GM21381 (cell line): Measurements from ENCODE around the gene ZNHIT1.

ENCODE experiments used
- ATAC-seq: cut with Tn5 transposase; IDR thresholded peaks from one replicate; pipeline ENCODE4 v1.9.1; 2021; ENCODE audit warnings: mild to moderate bottlenecking, moderate library complexity; ENCODE audit not compliant: unreplicated experiment

ZNHIT1 gene

GRCh38 chr7:101216860-101217387 lies 1.0 kb upstream of the ZNHIT1 start:
- peak; percentile 18 for ATAC-seq

- peak; percentile 4 for ATAC-seq
These were observed 516 bp downstream of the ZNHIT1 start for GRCh38 chr7:101218236-101219125.

DNA sequence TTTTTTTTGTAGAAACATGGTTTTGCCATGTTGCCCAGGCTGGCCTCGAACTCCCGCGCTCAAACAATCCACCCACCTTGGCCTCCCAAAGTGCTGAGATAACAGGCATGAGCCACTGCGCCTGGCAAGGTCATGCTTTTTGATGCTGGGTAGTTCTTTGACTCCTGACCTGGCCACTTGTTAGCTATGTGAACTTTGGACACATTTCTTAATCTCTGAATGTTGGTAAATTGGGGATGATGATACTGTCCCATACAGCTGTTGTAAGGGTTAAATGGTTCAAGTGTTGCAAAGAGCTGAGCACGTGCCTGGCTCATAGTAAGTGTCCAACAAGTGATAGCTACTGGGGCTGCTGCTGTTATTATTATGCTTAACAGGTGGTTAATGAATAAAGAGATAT lies 2.3 kb downstream of the ZNHIT1 start:
- no peak for ATAC-seq

DNA sequence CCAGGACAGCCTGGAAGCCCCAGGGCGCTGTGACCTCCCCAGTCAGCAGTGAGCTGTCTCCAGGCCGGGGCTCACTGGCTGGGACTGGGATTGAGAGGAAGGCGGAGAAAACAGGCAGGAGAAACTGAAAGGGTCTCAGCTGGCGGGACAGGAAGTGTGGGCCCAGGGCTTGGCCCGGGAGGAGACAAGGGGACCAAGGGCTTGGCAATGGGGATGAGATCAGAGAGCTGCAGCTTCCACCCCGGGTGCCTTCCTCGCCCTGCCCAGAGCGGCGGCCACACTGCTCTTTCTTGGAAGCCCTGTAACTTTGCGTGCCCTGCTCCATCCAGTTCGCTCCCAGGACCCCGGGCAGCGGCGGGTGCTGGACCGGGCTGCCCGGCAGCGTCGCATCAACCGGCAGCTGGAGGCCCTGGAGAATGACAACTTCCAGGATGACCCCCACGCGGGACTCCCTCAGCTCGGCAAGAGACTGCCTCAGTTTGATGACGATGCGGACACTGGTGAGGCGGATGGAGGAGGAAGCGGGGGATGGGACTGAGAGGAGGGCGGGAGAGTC lies 4.4 kb downstream of the ZNHIT1 start:
- ATAC-seq, result no peak

GRCh38 chr7:101223528-101223927 lies 5.6 kb downstream of the ZNHIT1 start:
- no peak for ATAC-seq

DNA sequence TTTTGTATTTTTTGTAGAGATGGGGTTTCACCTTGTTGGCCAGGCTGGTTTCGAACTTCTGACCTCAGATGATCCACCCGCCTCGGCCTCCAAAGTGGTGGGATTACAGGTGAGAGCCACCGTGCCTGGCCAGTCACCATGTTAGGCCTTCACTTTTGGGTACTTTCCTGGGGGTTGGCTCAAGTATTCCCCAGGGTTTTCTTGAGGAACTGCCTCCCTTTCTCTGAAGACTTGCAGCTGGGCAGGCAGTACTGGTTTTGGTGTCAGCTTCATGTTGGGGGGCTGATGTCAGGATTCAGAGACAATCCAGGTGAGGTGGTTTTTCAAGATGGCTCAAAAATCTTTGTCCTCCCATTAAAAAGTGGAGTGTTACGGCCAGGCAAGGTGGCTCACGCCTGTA lies 7.7 kb downstream of the ZNHIT1 start:
- no peak for ATAC-seq

GRCh38 chr7:101226721-101227120 lies 8.8 kb downstream of the ZNHIT1 start:
- ATAC-seq, result no peak

DNA sequence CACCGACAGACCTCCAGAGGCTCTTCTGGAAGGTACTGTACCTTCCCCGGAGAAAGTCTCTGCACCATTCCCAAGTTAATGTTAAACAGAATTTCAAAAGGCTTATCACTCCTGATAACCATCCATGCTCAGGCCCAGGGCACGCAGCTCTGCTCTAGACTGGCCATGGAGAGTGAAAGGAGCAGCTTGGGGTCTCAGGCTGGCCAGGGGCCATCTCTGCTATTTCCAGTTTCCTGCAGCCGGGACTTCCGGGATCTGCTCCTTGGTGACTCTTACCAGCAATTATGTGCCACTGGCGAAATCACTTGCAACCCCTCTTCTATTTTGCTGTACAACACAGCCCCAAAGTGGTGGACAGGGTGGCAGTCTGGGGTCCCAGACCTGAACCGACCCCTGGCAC lies 13.7 kb downstream of the ZNHIT1 start:
- ATAC-seq, result no peak

- no peak for ATAC-seq
These were observed 14.3 kb downstream of the ZNHIT1 start for GRCh38 chr7:101232141-101232850.

GRCh38 chr7:101233907-101234547 lies 16.1 kb downstream of the ZNHIT1 start:
- no peak for ATAC-seq

DNA sequence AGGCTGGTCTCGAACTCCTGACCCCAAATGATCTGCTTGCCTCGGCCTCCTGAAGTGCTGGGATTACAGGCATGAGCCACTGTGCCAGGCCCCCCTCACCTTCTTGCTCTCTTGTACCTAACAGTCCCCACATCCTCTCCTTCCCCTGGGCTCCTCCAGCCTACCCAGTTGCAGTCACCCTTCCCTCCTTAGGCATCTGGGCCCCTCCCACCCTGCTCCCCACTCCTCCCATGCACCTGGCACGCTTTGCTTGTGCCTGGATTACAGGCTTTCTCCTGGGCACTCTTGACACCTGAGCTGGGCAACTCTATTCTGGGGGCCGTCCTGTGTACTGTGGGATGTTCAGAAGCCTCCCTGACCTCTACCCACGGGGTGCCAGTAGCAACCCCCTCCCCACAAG lies 16.7 kb downstream of the ZNHIT1 start:
- no peak for ATAC-seq

DNA sequence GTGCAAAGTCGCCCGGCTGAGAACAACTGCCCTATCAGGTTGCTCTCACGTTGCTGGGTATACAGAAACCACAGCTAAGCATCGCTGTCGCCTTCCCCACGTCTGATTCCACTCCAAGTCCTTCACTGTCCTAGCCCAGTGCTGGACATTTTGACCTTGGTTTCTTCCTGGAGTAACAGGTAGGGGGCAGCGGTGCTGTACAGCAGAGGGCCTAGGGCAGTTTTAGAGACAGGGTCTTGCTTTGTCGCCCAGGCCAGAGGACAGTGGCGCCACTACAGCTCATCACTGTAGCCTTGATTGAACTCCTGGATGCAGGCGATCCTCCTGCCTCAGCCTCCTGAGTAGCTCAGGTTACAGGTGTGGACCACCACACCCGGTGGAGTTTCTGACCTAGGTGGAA lies 17.1 kb downstream of the ZNHIT1 start:
- no peak for ATAC-seq

DNA sequence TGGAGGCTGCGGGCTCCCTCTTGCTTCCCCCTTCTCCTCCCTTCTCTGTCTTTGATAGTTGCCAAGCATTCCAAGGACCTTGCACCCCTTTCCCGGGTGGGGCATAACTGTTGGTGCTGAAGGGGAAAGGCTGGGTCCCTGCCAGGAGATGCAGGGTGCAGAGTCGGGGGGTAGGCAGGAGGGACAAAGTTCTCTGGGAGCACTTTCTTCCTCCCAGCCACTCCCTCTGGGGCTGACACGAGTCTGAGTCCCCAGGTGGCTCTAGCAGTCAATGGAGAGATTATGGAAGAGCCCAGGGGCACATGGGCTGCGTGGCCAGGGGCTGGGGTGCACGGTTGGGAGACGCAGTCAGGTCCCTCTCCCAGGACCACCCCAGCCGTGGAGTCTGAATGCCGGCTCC lies 17.6 kb downstream of the ZNHIT1 start:
- ATAC-seq, result no peak

DNA sequence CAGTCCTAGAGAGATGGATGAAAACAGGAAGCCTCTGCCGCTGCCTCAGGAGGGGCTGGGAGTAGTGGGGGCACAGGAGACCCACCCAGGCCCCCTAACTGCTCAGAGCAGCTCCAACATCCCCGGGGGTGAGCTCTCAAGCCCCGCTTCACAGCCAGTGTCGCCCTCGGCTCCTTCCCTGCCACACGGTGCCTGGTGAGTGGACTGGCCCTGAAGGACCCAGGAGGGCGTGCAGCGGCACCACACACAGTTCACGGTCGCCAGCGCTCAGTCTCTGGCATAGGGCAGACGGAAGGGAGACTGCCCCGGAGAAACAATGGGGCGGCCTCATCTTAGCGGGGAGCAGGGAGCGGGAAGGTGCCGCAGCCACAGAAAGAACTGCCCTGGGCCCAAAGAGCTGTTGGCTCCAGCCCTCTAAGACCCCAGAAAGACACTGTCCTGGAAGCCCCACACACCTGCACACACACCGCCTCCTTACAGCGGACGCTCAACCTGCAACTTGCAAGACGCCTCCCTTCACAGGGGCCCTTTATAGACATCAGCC lies 18.4 kb downstream of the ZNHIT1 start:
- ATAC-seq, result no peak

DNA sequence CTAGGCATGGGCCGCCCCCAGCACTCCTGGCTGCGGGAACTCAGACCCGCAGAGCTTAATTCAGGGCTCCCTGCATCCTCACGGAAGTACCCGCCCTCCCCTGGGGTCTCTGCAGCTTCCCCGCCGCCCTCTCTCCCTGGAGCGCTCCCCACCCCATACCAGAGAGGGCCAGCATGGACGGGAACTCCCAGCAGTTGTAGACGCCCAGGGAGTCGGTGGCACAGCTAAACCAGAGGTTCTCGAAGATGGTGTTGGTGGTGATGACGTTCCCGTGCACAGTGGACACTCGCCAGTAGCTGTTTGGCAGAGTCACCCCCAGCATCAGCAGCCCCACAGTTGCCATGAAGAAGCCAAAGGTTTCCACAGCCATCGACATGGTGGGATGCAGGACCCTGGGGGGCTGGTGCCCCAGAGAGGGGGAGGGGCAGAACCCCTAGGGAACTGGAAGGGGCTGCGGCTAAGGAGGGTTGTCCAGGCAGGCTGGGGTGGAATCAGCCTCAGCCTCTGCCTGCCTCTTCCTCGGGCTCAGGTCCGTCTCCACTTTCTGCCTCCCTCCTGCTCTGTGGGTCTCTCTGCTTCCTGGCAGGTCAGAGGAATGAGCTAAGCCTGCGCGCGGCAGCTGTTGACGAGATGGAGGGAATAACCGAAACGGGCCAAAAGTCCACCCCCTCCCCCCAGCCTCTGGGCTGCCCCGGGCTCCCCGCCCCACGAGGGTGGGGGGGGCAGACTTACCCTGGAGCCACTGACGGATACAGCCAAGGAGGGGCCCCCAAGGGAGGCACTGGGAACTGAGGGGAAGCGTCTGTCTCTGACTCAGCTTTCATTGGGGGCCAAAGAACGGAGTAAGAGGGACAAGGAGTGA lies 19.5 kb downstream of the ZNHIT1 start, which contains the start of gene CLDN15:
TSS of gene CLDN15 (minus strand) at position 597 of the 862 bp plus-strand sequence. CDS start at position 376, 221 bp downstream.
- ATAC-seq, result no peak

DNA sequence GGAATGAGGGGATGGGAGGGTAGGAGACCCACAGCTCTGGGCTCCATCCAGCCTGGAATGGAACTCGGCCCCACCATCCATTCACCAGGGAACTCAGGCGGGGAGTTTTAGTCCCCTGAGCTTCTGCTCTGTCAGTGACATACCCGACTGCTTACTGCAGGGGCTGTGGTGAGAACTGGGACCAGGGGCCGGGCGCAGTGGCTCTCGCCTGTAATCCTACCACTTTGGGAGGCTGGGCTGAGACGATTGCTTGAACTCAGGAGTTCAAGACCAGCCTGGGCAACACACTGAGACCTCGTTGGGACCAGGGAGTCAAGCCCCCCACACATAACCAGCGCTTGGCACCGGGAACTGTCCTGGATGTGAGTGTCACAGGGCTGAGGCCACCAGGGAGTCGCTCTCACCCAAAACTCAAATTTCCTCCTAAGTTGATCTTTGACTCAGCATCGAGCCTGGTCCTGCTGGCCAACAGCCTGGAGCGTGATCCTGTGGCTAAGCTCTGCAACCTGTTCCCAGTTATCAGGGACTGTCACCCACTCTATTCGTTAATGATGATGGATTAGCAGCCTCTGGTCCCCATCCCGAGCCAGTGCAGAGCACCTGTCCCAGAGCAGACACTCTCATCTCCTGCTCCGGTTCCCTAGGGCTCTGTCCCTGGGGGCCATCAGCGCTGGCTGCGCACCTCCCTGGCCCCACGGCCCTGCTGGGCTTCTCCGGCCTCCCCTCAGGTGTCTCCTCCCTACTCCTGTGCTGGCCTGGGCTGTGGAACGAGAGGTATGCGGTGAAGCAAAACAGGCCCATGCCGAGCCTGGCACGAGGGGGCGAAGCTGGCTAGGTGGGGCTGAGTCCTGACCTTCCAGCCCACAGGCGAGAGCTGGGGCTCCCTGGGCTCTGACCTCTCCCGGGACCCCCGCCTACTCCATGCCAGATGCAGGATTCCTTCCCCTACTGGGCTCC lies 20.5 kb downstream of the ZNHIT1 start:
- ATAC-seq, result no peak

GRCh38 chr7:101239191-101239950 lies 21.4 kb downstream of the ZNHIT1 start:
- no peak for ATAC-seq

DNA sequence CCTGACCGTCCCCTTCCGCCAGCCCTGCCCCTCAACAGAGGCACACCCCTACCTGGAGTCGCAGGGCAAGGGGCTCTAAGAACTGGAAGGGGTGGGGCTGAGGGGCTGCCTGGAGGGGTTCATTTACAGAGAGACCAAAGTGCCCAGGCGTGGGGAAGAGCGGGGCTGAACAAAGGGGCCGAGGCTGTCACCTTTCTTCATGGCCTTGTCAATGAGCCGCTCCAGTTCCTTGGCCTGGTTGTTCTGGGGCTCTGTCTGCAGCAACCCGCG lies 21.9 kb downstream of the ZNHIT1 start:
- no peak for ATAC-seq
